Activated T-cell treated with anti-CD3 and anti-CD28 coated beads, Interleukin-2, amount 50 U/mL, for 48 hours (primary cell): ENCODE measurements around the gene NAT8.
"Not testable (repeated sequence)": the region's sequence is repeated elsewhere in the genome, so short reads cannot be mapped to it uniquely, and the experiment has no call there.

Experiments
- DNase-seq, 2 experiments: peaks; one replicate each; pipeline ENCODE4 v3.0.0-alpha.2; 2020

Gene NAT8

DNA sequence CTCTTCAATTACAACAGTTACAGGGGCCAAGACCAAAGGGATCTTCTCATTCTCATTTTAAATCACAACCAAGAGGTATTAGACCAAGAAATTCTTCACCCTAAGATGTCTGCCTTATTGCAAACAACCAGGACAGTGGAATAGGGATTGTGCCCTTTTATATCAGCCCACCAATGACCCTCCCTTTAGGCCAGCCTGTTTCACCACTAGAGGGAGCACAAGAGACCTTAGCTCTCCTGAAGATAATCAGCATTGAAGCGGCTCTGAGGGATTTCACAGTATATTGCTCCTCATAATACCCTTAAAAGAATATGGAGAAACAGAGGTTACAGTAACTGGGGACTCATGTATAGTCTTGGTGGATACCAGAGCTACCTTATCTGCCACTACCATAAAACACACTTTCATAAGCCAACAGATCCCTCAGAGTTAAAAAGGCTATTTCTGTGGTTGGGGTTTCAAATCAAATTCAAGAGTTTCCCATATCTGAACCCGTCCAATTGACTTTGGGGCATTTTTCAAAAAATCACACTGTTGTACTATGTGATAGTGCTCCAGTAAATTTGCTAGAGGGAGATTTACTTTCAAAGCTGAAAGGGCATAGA is 11.5 kb downstream of the NAT8 start:
- DNase-seq, result not testable (repeated sequence)

GRCh38 chr2:73628493-73628892 is 13.7 kb downstream of the NAT8 start:
- DNase-seq, result not testable (repeated sequence)

DNA sequence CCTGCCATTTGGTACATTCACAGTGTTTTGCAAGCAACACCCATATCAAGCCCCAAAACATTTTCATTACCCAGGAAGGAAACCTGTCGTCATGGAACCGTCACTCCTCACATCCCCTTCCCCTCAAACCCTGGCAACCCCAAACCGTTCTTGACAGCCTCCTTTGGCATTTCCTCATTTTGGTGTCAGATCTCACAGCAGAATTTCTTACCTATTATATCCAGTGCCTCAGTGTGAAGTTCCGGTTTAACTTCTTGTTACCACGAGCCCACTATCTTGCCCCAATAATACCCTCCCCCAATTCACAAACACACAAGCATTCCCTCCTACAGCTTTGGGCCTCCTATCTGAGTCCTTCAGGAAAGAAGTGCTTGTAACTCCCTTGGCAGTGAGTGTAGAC is 16.0 kb downstream of the NAT8 start:
- DNase-seq, result not testable (repeated sequence)

DNA sequence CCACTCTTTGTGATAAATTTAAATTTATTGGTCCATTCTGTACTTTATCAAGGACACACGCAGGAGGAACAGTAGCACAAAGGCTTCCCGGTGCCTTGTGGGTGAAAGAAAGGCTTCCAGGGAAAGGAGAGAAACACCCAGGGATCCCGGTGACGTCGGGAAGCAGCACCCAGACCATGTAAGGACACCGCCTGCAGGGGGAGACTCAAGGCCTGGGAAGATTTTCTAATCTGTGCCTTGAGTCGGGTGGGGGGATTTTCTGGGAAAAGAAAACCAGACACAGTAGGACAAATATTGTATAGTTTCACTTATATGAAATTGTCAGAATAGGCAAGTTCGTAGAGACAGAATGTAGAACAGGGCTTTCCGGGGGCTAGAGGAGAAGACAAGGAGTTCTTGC is 17.6 kb downstream of the NAT8 start:
- not testable (repeated sequence) for DNase-seq

- DNase-seq, result not testable (repeated sequence)
Observed at GRCh38 chr2:73624036-73624435, 18.2 kb downstream of the NAT8 start.

GRCh38 chr2:73619925-73620324 is 22.3 kb downstream of the NAT8 start:
- not testable (repeated sequence) for DNase-seq

- DNase-seq, result no peak
Observed at GRCh38 chr2:73614997-73615396, 27.2 kb downstream of the NAT8 start.

DNA sequence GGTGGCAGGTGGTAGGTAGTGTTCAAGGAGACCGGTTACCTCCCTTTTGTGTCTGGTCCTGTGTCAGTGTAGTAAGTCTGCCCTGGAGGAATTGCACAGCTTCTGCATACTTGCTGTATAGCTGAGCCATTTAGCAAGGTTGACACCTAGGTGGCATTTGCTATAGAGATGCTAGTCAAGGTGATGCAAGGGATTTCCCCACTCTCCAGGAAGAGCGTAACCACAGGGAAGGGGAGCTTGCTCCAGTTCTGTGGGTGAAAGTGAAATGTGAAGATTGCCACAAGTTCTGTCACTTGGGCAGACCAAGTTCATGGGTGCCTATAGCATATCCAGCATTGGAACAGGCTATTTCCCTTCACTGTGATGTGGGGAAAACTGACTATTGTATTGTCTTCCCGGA is 28.1 kb downstream of the NAT8 start:
- peak in 1 of 2 experiments; percentile 22 for DNase-seq

DNA sequence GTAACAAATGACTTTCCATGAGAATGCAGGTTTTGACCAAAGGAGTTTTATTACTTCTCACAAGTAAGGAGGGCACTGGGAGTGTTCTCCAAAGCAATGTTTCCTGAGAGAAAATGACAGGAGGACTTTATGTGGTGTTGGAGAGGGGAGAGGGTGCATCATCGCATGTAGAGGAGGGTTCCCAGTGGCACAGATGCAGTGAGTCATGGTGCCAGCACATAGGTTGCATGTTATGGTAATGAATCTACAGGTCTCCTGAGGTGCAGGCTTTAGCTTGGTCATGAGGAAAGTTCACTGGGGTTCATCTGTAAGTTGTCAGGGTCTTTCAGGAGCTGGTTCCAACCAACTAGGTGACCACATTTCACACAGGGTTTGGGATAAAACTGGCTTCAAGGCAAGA is 30.4 kb downstream of the NAT8 start:
- DNase-seq, result no peak

DNA sequence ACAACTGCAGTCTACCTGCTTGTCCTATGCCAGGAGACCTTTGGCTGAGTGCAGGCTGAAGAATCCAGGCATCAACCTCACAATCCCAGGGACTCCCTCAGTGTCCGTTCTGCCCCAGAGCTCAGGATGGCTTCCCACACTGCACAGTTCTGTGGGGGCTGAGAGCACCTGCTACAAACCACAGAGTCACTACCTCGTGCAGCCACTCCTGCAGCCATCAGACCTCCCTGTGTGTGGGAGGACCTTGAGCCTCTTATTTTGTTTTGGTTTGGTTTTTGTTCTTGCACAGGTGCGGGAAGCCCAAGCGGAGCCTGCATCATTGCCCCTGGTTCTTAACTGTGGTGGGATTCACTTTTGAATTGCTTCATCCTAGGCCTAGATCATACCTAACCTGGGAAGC is 31.0 kb downstream of the NAT8 start:
- no peak for DNase-seq

- DNase-seq, result no peak
Observed at GRCh38 chr2:73610111-73610510, 32.1 kb downstream of the NAT8 start.

GRCh38 chr2:73604589-73604988 is 37.6 kb downstream of the NAT8 start:
- not testable (repeated sequence) for DNase-seq

GRCh38 chr2:73603099-73603588 is 39.1 kb downstream of the NAT8 start:
- DNase-seq, result not testable (repeated sequence)

DNA sequence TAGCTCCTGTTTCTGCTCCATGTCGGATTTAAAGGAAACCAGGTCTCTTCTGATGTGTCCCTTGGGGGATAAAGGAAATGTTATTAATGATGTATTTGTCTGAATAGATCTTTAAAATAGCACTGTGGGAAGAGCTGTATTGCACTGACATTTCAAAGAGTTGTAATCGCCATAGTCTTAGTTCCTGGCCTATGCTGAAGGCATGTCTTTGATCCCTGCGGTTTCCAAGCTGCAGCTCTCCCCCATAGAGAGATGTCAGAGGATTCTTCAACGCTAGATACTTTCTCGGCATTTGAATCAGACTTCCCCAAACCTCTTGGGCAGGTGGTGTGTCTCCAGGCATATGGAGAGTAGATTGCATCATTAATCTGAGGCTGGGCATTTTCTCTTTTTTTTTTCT is 40.4 kb downstream of the NAT8 start:
- DNase-seq, result no peak

- DNase-seq, result no peak
Observed at GRCh38 chr2:73594251-73594650, 48.0 kb downstream of the NAT8 start.

DNA sequence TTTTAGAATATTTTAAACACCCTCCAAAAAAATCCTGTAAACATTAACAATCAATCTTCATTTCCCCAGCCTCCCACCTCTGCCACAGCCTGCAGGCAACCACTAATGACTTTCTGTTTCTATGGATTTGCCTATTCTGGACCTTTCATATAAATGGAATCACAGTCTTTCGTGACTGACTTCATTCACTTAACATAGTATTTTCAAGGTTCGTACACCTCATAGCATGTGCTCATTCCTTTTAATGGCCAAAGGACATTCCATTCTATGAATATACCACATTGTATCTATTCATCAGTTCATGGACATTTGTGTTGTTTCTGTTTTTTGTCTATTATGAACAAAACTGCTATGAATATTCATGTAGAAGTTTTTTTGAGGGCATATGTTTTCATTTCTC is 48.5 kb downstream of the NAT8 start:
- DNase-seq, result no peak
